Posterior cingulate gyrus (tissue), 11 donors: Measurements from ENCODE around the gene IDH2.
"Not testable (repeated sequence)": the region's sequence is repeated elsewhere in the genome, so short reads cannot be mapped to it uniquely, and the experiment has no call there.

ENCODE experiments used
- DNase-seq, 10 donors: peaks; one replicate each; pipeline versions ENCODE4 v3.0.0 to v3.0.0-alpha.2; 2020 to 2021; ENCODE audit warnings: mixed read lengths in 3 of 10
- intact Hi-C: fragments of 100-400 bp; cut with DNase I; formaldehyde crosslinking; loops from one replicate; pipeline ENCODE4 v1.15.1; 2023

Gene IDH2

DNA sequence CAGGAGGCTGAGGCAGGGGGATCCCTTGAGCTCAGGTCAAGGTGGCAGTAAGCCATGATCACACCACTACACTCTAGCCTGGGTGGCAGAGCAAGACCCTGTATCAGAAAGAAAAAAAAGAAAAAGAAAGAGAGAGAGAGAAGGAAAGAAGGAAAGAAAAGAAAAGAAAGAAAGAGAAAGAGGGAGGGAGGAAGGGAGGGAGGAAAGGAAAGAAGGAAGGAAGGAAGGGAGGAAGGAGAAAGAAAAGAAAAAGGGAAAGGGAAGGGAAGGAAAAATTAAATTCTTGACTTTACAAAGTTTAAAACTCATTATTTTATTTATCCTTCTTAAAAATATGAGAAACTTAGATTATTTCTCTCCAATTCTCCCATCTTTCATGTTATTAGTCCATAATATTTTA, 17.1 kb upstream of the IDH2 start:
- intact Hi-C loops = no loop called here
- no peak for DNase-seq

DNA sequence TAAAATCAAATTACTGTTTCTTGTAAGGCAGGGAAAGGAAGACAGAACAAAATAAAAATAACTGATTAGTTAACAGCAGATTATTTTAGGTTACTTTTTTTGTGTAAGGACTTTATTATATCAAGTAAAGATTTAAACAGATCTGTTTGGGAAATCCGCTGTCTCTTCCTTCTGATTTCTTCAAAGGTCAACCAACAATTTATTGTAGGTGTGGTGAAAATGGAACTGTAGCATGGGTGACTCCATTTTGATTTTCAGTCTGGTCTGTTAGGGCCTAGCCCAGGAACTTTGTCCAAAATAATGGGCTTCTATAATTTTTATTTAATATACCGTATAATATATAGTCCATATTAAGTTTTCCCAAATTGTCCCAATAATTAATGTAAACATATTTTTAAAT, 13.5 kb upstream of the IDH2 start:
- DNase-seq = no peak
- intact Hi-C loops = no loop called here

DNA sequence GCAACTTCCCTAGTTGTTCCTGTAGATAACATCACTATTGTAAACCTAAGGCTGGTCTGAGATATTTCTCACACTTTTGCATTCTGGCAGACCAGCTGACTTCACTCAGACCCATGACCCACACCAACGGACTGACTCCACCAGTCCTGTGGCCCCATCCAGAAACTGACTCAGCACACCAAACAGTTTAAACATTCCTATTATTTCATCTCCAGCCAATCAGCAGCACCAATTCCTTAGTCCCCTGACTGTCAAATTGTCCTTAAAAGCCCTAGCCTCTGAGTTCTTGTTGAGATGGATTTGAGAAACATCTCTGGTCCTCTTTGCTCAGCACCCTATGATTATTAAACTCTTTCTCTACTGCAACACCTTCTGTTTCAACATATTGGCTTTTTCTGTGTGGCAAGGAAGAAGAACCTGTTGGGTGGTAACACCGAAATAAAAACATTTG, 12.2 kb upstream of the IDH2 start:
- DNase-seq = no peak
- intact Hi-C loops = no loop called here

DNA sequence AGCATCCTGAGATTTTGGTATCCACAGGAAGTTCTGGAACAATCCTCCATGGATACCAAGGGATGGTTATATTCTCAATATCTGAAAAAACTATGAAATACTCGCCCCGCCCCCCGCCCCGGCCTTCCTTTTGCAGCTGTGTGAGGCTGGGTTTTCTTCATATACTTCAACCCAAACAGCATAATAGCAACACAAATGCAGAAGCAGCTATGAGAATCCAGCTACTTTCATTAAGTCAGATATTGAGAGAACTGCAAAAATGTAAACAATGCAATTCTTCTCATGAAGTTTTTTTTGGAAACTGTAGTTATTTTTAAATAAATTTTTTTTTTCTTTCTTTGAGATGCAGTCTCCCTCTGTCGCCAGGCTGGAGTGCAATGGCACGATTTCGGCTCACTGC, 10.9 kb upstream of the IDH2 start:
- DNase-seq = peak in 1 of 10 donors; percentile 45
- intact Hi-C loops = no loop called here

DNA sequence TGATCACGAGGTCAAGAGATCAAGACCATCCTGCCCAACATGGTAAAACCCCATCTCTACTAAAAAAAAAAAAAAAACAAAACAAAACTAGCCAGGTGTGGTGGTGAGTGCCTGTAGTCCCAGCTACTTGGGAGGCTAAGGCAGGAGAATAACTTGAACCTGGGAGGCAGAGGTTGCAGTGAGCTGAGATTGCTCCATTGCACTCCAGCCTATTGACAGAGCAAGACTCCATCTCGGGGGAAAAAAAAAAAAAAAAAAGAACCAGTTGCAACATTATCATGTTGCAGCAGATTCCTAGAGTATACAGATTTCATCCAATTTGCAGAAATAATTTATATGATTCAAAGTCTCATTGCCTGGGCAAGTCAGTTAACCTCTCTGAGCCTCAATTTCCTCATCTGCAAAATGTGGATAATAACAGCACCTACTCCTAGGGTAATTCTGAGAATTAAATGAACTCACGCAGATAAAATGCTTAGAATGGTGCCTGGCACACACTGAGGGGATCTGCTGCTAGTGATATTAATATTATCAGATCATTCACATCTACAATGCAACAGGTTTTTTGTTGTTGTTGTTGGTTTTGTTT, 7.0 kb upstream of the IDH2 start:
- intact Hi-C loops, DNase-seq: not testable (repeated sequence)

DNA sequence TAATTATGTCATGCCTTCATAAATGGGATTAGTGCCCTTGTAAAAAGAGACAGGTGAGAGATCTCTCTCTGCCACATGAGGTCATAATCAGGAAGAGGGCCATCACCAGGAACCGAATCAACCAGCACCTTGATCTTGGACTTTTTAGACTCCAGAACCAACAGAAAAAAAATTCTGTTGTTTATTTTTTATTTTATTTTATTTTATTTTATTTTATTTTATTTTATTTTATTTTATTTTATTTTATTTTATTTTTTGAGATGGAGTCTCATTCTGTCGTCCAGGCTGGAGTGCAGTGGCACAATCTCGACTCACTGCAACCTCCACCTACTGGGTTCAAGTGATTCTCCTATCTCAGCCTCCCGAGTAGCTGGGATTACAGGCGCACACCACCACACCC, 5.8 kb upstream of the IDH2 start:
- peak in 1 of 10 donors; percentile 26 for DNase-seq
- intact Hi-C loops = not testable (repeated sequence)

DNA sequence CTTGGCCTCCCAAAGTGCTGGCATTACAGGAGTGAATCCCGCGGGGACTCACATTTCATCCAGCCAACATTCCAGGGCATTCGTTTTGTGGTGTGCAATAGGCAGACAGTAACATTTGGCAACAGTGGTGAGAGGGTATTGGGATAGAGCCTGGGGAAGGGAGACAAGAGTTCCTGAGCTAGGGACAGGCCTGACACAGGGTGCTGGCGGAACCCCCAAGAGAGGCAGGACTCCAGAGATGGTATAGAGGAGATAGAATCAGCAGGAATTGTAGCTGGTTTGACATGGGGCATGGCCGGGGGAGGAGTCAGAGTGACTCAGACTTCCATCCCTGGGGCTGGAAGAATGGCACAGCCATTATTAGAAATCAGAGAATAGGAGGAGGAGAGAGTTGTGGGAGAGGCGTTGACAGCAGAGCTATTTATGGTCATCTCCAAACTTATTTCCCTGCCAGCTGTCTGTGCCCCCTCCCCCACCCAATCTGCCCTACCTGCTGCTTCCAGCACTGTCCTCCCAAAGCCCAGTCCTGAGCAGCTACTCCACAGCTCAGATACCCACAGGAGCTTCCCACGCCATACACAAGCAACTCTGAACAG, 4.4 kb upstream of the IDH2 start:
- DNase-seq = peak in 5 of 10 donors; percentile 14 to 86 (median 78)
- intact Hi-C loops = no loop called here

DNA sequence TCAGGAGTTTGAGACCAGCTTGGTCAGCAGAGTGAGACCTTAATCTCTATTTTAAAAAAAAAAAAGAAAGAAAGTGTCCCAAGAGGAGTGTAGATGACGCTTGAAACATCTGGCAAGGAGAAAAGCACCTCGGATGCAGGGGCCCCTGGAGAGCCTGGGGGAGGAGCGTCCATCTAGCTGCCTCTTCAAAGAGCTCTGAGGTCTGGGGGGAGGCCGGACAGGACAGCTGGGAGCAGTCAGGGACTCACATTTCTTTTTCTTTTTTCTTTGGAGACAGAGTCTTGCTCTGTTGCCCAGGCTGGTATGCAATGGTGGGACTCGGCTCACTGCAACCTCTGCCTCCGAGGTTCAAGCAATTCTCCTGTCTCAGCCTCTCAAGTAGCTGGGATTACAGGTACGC, 3.3 kb upstream of the IDH2 start:
- intact Hi-C loops = no loop called here

DNA sequence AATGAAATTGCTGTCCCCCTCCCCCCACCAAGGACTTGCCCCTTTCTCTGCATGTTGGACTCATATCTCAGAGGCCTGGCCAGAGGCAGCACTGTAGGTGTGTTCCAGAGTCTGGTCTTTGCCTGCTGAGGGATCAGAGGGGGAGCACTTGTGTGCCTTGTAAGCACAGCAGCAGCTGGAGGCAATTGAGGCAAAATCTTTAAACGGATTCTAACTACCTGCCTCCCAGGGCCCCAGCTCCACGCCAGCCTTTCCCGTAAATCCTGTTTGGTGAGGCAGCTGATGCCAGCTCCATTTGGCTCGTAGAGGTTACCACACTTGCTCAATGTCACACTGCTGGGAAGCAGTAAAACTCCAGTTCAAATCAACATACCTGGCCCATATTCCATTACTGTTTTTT, 2.3 kb upstream of the IDH2 start:
- intact Hi-C loops = no loop called here
- DNase-seq = peak in 2 of 10 donors; percentile 45 to 65

More for the DNA sequence above, 3.3 kb upstream of the IDH2 start:
- peak in 1 of 10 donors; percentile 22 for DNase-seq

DNA sequence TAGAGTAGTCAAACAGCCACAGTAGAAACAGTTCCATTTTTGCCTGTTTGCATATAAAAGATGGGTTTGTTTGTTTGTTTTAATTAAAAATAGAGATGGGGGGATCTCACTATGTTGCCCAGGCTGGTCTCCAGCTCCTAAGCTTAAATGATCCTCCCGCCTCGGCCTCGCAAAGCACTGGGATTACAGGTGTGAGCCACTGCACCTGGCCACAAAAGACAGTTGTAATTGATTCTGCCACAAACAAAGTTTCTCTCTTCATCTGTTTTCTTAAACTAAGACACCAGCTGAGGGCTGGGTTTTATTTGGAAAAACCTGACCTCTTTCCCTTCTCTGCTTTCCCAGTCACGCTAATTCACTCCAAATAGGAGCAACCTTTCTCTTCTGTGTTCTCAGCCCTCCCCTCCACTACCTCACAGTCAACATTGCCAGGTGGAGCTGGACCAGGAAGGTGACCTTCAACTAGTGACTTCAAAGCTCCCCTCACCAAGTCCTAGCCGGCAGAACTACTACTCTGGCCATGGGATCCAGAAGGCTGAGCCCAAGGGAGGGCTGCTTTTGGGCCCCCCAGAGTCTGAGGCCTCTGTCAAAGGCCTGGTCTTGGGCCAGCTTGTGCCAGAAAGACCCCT, 1.5 kb upstream of the IDH2 start:
- intact Hi-C loops = no loop called here
- peak in 2 of 10 donors; percentile 13 to 19 for DNase-seq

DNA sequence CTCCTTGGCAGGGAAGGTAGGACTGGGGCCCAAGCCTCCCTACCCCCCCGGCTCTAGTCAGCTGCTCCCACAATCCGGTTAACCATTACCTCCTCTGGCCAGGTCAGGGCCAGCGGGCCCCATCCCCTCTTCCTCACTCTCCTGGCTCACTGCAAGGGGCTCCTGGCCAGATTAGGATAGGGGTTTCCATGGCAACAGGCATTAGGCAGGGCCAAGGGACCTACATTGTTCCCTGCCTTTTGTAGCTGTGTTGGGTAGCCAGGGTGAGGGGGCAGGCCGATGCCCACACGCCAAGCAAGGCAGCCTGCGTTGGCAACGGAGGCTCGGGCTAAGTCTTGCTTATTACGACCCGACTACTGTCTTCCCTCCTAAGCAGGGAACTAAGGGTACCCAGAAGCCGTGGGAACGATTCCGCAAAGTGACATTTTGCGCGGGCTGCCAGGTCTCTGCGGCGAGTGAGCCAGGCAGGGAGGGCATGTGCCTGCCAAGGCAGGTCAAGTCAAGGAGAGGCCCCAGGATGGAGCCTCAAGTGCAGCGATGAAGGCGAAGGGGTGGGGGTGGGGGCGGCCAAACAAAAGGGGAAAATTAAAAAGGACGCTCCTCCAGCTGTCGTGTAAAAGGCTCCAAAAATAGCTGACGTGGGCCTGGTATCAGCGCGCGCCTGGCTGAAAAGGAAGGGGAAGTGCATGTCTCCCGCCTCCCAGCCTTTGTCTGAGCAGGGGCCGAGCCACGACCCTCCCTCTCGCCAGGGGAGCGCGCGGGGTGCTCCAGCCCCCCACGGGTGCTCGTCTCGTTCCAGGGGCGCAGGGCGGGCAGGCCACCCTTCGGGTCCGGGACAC, 919 bp downstream of the IDH2 start:
- intact Hi-C loops = no loop called here
- peak; percentile 43 to 93 (median 60) for DNase-seq

DNA sequence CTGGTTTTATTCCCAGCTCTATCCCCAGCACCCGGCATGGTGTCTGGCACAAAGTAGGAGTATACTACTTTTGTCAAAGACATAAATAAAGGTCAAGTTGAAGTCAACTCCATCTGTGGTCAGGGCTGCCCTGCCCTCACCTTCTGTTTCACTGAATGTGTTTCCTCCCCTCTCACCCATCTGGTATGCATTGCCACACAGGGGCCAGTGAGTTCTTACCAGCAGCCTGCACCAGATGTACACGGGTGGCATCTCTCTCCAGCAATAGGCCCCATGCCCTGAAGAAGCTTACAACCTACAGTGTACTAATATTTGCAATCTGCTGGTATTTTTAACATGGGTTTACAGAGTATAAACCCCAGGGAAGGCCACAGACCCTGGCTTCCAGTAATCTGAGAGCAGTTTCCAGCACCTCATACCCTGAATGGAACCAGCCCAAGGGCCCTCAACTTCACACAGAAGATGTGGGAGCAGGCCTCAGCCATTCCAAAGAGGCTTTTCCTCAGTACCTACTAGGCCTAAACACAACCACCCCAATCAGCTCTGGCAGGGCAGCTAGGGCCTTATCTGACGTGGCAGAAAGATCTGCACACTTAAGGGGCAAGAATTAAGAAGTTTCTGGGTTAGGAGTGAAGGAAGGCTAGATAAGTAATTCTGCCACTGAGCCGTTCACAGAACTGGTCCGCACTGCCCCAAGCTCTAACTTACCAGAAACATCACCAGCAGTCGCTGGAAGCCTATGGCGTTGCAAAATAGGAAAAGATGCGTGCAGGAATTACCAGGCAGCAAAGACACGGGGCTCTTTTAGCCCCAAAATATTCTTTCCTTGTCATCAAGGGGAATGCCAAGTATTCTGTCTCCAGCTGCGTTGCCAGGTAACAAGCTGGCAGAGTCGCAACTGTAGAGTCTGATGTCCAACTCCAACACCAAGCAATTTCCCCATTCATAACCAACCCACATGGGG, 2.1 kb downstream of the IDH2 start:
- intact Hi-C loops = no loop called here
- peak in 8 of 10 donors; percentile 45 to 93 (median 63) for DNase-seq

DNA sequence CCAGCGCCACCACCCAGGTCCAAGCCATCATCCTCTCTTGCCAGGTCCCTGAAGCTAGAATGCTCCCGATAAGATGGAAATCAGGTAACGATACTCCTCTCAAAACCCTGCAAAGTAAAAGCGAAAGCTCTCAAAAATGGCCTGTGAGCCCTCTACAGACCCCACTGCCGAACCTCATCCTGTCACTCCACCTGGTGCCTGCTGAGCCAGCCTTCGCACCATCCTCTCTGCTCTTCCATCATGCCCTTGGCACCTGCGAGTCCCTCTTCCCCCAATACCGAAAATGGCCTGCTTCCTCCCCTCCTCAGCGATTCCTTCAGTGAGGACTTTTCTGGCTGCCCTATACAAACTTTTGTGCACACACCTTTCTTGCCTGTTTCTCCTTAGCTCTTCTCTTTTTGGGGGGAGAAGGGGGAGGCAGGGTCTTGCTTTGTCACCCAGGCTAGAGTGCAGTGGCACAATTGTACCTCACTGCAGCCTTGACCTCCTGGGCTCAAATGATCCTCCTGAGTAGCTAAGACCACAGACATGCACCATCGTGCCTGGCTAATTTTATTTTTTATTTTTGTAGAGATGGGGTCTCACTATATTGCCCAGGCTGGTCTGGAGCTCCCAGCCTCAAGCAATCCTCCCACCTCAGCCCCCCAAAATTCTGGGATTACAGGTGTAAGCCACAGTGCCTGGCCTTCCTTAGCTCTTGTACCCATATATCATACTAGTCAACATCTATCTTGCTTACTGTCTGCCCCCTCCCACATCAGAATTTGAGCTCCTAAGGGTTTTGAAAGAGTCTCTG, 3.0 kb downstream of the IDH2 start:
- DNase-seq = peak in 1 of 10 donors; percentile 52
- intact Hi-C loops = no loop called here

DNA sequence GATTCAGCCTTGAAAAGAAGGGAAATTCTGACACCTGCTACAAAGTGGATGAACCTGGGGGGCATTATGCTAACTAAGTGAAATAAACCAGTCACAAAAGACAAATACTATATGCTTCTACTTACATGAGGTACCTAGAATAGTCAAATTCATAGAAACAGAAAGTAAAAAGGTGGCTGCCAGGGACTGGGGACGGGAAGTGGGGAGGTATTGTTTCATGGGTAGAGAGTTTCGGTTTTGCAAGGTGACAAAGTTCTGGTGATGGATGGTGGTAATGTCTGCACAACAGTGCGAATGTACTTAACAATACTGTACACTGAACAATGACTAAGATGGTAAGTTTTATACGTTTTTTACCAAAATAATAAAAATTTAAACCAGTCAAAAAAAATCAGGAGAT, 4.8 kb downstream of the IDH2 start:
- intact Hi-C loops = no loop called here
- DNase-seq = no peak

DNA sequence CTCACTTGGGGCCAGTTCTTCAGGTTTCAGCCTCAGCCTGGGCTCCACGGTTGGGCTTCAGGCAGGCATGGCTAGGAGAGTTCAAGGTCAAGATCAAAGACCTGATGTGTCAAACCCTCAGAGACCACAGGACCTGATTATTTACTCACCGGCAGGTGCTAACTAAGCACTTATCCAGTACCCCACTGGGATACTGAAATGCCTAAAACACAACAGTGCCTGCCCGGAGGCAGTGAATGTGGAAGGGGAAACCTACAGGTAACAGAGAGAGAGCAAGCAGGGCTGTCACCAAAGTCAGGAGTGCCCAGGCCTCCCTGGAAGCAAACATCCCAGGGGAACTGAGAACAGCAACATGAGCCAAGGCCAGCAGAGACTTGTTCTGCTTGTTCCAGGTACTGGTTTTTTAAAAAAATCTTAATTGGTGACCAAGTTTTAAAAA, 6.7 kb downstream of the IDH2 start:
- intact Hi-C loops = no loop called here
- peak in 2 of 10 donors; percentile 21 to 63 for DNase-seq

DNA sequence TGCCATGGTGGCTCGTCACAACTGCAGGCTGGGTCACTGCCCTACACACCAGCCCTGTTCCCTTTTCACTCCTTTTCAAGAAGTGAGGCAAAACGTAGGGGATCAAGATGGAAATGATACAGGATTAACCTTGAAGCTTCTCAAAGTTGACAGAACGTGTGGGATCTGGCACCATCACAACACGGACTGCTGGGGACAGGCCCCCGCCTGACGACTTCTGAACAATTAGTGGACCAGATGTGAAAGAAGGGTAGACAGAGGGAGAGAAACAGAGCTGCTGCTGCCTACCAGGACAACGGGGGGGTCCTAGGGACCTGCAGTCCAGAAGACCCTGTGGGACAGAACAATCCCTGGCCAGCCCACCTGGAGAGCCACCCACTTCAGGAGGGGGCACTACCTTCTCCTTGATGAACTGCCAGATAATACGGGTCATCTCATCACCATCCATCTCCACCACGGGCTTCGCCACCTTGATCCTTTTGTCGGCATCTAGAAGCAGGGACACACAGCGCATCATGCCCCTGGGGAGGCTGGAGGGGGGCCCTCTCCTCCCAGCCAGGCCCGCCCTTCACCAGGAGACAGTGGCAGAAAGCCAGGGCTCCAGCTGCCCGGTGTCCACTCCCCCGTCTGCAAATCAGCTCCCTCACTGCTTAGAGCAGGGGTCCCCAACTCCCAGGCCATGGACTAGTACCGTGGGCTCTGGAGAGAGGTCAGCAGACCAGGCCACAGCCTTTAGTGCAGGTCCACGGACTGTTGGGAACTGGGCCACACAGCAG, 10.9 kb downstream of the IDH2 start:
- DNase-seq = peak in 2 of 10 donors; percentile 48 to 70
- intact Hi-C loops = no loop called here

DNA sequence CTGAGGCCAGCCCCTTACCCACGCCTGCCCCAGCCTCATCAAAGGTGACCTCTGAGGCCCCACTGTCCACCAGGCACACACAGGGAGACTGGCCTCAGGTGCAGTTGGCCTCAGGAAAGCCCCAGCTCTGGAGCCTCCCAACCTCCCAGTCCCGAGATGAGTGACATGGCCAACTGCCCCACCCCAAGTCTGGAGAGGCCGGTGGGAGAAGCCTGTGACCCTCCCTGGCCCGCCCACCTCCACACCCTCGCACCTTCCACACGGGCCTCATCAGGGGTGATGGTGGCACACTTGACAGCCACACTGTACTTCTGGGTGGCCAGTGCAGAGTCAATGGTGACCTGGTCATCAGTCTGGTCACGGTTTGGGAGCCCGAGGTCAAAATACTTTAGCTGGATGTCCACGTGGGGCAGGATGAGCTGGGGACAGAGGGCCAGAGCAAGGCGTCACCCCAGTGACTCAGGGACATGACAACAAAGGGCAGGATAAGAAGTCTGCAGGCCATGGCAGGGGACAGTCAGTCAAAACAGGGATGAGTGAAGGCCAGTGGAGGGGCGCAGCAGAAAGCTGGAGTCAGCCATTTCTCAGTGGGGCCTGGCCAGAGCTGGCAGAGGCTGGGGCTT, 11.9 kb downstream of the IDH2 start:
- peak in 2 of 10 donors; percentile 59 to 71 for DNase-seq
- intact Hi-C loops = no loop called here
